Measurements from ENCODE around the gene CNTNAP2.
A peak's percentile ranks its signal among the peaks of the same experiment; 100 is the strongest.
"Not testable (repeated sequence)": the region's sequence is repeated elsewhere in the genome, so short reads cannot be mapped to it uniquely, and the experiment has no call there.

The CNTNAP2 gene

GRCh38 chr7:146172112-146172511 lies 55.5 kb downstream of the CNTNAP2 start:
- DNase-seq, result no peak

GRCh38 chr7:146175716-146176115 lies 59.1 kb downstream of the CNTNAP2 start:
- DNase-seq, result no peak

GRCh38 chr7:146176860-146177259 lies 60.3 kb downstream of the CNTNAP2 start:
- peak; percentile 17 for DNase-seq

GRCh38 chr7:146177301-146177700 lies 60.7 kb downstream of the CNTNAP2 start:
- DNase-seq, result no peak

- DNase-seq, result no peak
These were observed 69.2 kb downstream of the CNTNAP2 start for GRCh38 chr7:146185844-146186243.

GRCh38 chr7:146191428-146191827 lies 74.8 kb downstream of the CNTNAP2 start:
- not testable (repeated sequence) for DNase-seq

- no peak for DNase-seq
These were observed 85.3 kb downstream of the CNTNAP2 start for GRCh38 chr7:146201945-146202344.

GRCh38 chr7:146206270-146206669 lies 89.7 kb downstream of the CNTNAP2 start:
- DNase-seq, result no peak

- DNase-seq, result no peak
These were observed 91.9 kb downstream of the CNTNAP2 start for GRCh38 chr7:146208492-146208891.

- DNase-seq, result no peak
These were observed 98.2 kb downstream of the CNTNAP2 start for GRCh38 chr7:146214842-146215241.

GRCh38 chr7:146216396-146217041 lies 99.9 kb downstream of the CNTNAP2 start:
- no peak for DNase-seq

GRCh38 chr7:146223851-146224250 lies 107.2 kb downstream of the CNTNAP2 start:
- DNase-seq, result no peak

GRCh38 chr7:146232604-146233003 lies 116.0 kb downstream of the CNTNAP2 start:
- no peak for DNase-seq

GRCh38 chr7:146235195-146235594 lies 118.6 kb downstream of the CNTNAP2 start:
- no peak for DNase-seq

GRCh38 chr7:146242661-146243060 lies 126.1 kb downstream of the CNTNAP2 start:
- no peak for DNase-seq

GRCh38 chr7:146247991-146248390 lies 131.4 kb downstream of the CNTNAP2 start:
- DNase-seq, result not testable (repeated sequence)

- not testable (repeated sequence) for DNase-seq
These were observed 132.1 kb downstream of the CNTNAP2 start for GRCh38 chr7:146248744-146249143.

GRCh38 chr7:146249272-146249671 lies 132.7 kb downstream of the CNTNAP2 start:
- no peak for DNase-seq

GRCh38 chr7:146255609-146256008 lies 139.0 kb downstream of the CNTNAP2 start:
- DNase-seq, result no peak

GRCh38 chr7:146262527-146262926 lies 145.9 kb downstream of the CNTNAP2 start:
- no peak for DNase-seq

GRCh38 chr7:146276888-146277287 lies 160.3 kb downstream of the CNTNAP2 start:
- DNase-seq, result no peak

- no peak for DNase-seq
These were observed 168.8 kb downstream of the CNTNAP2 start for GRCh38 chr7:146285418-146285817.

GRCh38 chr7:146290746-146291145 lies 174.1 kb downstream of the CNTNAP2 start:
- DNase-seq, result no peak

GRCh38 chr7:146291900-146292299 lies 175.3 kb downstream of the CNTNAP2 start:
- no peak for DNase-seq

GRCh38 chr7:146296028-146296427 lies 179.4 kb downstream of the CNTNAP2 start:
- DNase-seq, result no peak

All from right hindlimb (tissue), 1 donor.